B cell (primary cell): ENCODE measurements around the gene ZACN.

ENCODE experiments used
- EZH2 ChIP-seq: IDR thresholded peaks from 2 replicates; pipeline ENCODE4 v1.6.1; 2012; ENCODE audit warnings: borderline replicate concordance, low read depth, mild to moderate bottlenecking, moderate library complexity, low read length; ENCODE audit not compliant: insufficient read depth, poor library complexity, severe bottlenecking
- TF ChIP-seq, protein P1 (sequence below): fragments of 200-600 bp; IDR thresholded peaks from one replicate; pipeline ENCODE4 v1.8.0; 2022; ENCODE audit warnings: antibody characterized with exemption, mild to moderate bottlenecking

DNA sequence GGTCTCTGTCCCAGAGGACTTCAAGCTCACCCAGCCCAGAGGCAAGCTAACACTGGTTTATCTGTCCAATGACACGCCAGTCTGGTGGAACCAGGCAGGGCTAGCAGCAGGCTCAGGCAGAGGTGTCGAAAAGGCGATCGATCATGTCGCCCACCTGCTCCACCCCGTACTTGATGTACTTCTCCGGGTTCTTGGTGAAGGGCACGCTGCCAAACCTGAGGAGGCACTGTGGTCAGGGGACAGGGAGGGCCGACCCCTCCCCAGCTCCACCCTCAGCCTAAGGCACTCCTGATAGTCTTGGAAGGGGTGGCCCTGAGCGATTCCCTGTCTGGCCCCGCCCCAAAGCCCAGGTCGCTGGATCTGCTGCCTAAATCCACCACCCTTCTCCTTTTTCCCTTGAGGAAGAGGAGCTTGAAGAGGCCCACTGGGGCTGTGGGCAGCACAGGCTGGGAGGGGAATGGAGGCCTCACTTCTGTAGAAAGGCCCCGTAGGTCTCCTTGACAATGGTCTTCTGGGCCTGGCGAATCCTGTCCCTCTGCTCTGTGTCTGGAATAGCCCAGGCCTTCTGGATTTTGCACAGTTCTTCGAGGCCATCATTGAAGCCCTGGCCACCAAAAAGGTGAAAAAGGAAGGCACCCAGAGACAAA lies 4.7 kb downstream of the ZACN start:
- TF ChIP-seq, protein P1, sequence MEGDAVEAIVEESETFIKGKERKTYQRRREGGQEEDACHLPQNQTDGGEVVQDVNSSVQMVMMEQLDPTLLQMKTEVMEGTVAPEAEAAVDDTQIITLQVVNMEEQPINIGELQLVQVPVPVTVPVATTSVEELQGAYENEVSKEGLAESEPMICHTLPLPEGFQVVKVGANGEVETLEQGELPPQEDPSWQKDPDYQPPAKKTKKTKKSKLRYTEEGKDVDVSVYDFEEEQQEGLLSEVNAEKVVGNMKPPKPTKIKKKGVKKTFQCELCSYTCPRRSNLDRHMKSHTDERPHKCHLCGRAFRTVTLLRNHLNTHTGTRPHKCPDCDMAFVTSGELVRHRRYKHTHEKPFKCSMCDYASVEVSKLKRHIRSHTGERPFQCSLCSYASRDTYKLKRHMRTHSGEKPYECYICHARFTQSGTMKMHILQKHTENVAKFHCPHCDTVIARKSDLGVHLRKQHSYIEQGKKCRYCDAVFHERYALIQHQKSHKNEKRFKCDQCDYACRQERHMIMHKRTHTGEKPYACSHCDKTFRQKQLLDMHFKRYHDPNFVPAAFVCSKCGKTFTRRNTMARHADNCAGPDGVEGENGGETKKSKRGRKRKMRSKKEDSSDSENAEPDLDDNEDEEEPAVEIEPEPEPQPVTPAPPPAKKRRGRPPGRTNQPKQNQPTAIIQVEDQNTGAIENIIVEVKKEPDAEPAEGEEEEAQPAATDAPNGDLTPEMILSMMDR = no peak
- no peak for TF ChIP-seq EZH2
